Right atrium auricular region (tissue), 2 donors: ENCODE measurements around the gene ALOX5AP. TPM values are rescaled to one million over a fixed set of nuclear protein-coding genes. Genes with fewer than 3 reads are reported as not detected.

ENCODE experiments used
- DNase-seq: peaks from one replicate; pipeline ENCODE4 v3.0.0-alpha.2; 2019; ENCODE audit warnings: low spot score
- H3K27ac ChIP-seq, 2 donors: fragments of 200-600 bp; sonication (generic); 1 replicate in 1 of 2; 2 replicates in 1 of 2; pipeline ENCODE4 v1.5.1; 2016 to 2019
- H3K27me3 ChIP-seq, 2 donors: fragments of 200-600 bp; sonication (generic); one replicate each; pipeline versions ENCODE4 v1.5.1 to v1.6.0; 2017 to 2019
- H3K36me3 ChIP-seq: fragments of 200-600 bp; sonication (generic); one replicate; pipeline ENCODE4 v1.5.1; 2016
- H3K4me1 ChIP-seq, 2 donors: fragments of 200-600 bp; sonication (generic); one replicate each; pipeline versions ENCODE4 v1.5.1 to v1.6.0; 2017 to 2019
- H3K4me3 ChIP-seq, 2 donors: fragments of 200-600 bp; sonication (generic); 1 replicate in 1 of 2; 2 replicates in 1 of 2; pipeline ENCODE4 v1.5.1; 2017 to 2019; ENCODE audit warnings: mild to moderate bottlenecking in 1 of 2, moderate library complexity in 1 of 2
- H3K9me3 ChIP-seq, 2 donors: fragments of 200-600 bp; sonication (generic); one replicate each; pipeline ENCODE4 v1.5.1; 2019
- CTCF ChIP-seq, 2 donors: fragments of 200-600 bp; sonication (generic); IDR thresholded peaks; one replicate each; pipeline ENCODE4 v1.5.1; 2019; ENCODE audit warnings: antibody characterized with exemption in 2 of 2
- total RNA-seq, 2 donors: library from RNA; depleted of rRNA; stranded (reverse); fragments of >200 nt; gene quantifications; one replicate each; pipeline ENCODE4 v1.1.0, GENCODE V29; 2016

The ALOX5AP gene
- total RNA-seq, 2 donors from 2014 or later: 7.4 to 41.4 TPM

- H3K9me3 ChIP-seq: no peaks in the 10 kb centered on the region
- TF ChIP-seq CTCF (IDR thresholded peaks at IDR 0.05): no peak
Observed at GRCh38 chr13:30700364-30700763, 35.0 kb upstream of the ALOX5AP start.

DNA sequence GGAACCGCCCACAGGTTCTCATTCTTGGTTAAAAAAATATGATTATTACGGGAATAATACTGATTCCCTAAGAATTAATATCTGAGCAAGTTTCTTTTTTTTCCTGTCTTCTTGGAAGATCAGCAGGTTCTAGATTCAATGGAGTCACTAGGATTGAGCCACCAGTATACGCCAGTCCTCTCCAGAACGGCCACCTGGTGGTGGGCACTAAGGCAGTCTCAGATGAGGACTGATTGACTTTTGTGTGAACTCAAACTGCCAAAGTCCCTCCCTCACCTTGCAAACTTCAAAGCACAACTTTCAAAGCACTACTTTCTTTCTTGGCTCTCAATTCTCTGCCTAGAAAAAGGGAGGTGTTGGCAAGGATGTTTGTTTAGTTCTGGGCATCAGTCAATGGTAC is 33.3 kb upstream of the ALOX5AP start:
- H3K4me3 ChIP-seq: no peak overlapping the region
- H3K4me1 ChIP-seq: no peaks in the 10 kb centered on the region
- DNase-seq: no peak
- H3K36me3 ChIP-seq: no peaks in the 10 kb centered on the region
- TF ChIP-seq CTCF (IDR thresholded peaks at IDR 0.05): no peak
- H3K27ac ChIP-seq: no peak overlapping the region
- H3K27me3 ChIP-seq: no peaks in the 10 kb centered on the region
- no peaks in the 10 kb centered on the region for H3K9me3 ChIP-seq

More at GRCh38 chr13:30700364-30700763, 35.0 kb upstream of the ALOX5AP start:
- H3K4me3 ChIP-seq: no peak overlapping the region
- H3K36me3 ChIP-seq: no peaks in the 10 kb centered on the region
- H3K4me1 ChIP-seq: no peaks in the 10 kb centered on the region
- no peak overlapping the region for H3K27ac ChIP-seq
- H3K27me3 ChIP-seq: no peaks in the 10 kb centered on the region
- no peak for DNase-seq

- no peaks in the 10 kb centered on the region for H3K9me3 ChIP-seq
- H3K36me3 ChIP-seq: no peaks in the 10 kb centered on the region
- no peak for DNase-seq
- H3K4me3 ChIP-seq: no peak overlapping the region
- no peak for TF ChIP-seq CTCF (IDR thresholded peaks at IDR 0.05)
- H3K27me3 ChIP-seq: no peaks in the 10 kb centered on the region
- H3K27ac ChIP-seq: no peak overlapping the region
- H3K4me1 ChIP-seq: no peaks in the 10 kb centered on the region
Observed at GRCh38 chr13:30704596-30704995, 30.7 kb upstream of the ALOX5AP start.

GRCh38 chr13:30705680-30706079 is 29.7 kb upstream of the ALOX5AP start:
- H3K27ac ChIP-seq: no peak overlapping the region
- H3K27me3 ChIP-seq: no peaks in the 10 kb centered on the region
- TF ChIP-seq CTCF (IDR thresholded peaks at IDR 0.05): no peak
- H3K4me3 ChIP-seq: no peak overlapping the region
- H3K9me3 ChIP-seq: no peaks in the 10 kb centered on the region
- H3K4me1 ChIP-seq: no peaks in the 10 kb centered on the region
- DNase-seq: no peak
- H3K36me3 ChIP-seq: no peaks in the 10 kb centered on the region

- H3K4me3 ChIP-seq: no peak overlapping the region
- no peak for DNase-seq
- no peaks in the 10 kb centered on the region for H3K4me1 ChIP-seq
- no peak for TF ChIP-seq CTCF (IDR thresholded peaks at IDR 0.05)
- no peaks in the 10 kb centered on the region for H3K36me3 ChIP-seq
- no peak overlapping the region for H3K27ac ChIP-seq
- no peaks in the 10 kb centered on the region for H3K9me3 ChIP-seq
- no peaks in the 10 kb centered on the region for H3K27me3 ChIP-seq
Observed at GRCh38 chr13:30708541-30708940, 26.8 kb upstream of the ALOX5AP start.

- H3K4me1 ChIP-seq: peaks cover 0 to 3% of the 10 kb centered on the region in 2 donors
- no peak overlapping the region for H3K27ac ChIP-seq
- no peak for DNase-seq
- H3K36me3 ChIP-seq: no peaks in the 10 kb centered on the region
- H3K9me3 ChIP-seq: no peaks in the 10 kb centered on the region
- no peak for TF ChIP-seq CTCF (IDR thresholded peaks at IDR 0.05)
- H3K4me3 ChIP-seq: no peak overlapping the region
- H3K27me3 ChIP-seq: no peaks in the 10 kb centered on the region
Observed at GRCh38 chr13:30710442-30710841, 24.9 kb upstream of the ALOX5AP start.
